ENCODE measurements around the gene TSSK6.

The TSSK6 gene

GRCh38 chr19:19530889-19531288 lies 15.5 kb upstream of the TSSK6 start:
- DNase-seq (ENCODE audit: low read depth), result no peak

DNA sequence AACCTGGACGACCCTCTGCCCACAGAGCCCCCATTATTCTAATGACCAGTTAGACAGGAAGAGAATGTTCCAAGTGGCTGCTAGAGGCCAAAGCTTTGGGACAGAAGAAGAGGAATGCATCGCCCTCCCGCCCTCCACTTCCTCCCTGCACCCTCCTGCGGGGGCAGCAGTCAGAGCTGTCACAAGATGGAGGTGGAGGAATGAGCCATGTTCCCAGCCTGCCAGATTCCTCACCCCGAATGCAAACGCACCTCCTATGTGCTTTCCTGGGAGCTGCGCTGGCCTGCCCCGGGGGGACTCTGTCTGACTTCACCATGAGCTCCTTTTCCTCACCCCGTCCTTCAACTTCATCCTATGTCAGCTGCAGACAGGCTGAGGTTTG lies 15.1 kb upstream of the TSSK6 start:
- DNase-seq (ENCODE audit: low read depth), result peak; percentile 34

DNA sequence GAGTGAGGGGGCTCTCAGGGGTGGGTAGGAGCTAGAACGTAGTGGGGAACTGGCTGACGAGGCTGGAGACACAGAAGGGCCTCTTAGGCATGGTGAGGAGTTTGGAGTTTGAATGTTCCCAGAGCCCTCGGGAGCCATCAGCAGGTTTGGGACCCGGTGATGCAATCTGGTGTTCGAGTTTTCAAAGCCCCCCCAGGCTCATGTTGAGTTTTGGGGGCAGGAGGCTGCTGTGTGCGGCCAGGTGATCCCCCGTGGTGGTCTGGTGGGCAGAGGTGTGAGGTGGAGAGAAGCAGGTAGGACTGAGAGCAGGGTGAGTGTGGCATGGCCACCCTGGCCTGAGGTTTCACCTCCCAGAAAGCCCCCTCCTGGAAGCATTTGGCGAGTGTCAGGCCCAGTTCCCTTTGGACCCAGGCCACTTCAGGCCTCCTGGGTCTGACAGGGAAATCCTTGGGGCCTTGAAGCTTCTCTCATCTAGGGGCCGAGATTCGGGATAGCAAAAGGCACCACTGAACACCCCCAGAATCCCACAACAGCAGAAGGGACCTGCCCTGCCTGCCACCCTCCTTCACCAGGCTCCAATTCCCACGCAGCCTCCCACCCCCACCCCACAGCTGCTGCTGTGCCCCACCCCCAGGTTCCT lies 14.6 kb upstream of the TSSK6 start:
- DNase-seq (ENCODE audit: low read depth), result no peak

DNA sequence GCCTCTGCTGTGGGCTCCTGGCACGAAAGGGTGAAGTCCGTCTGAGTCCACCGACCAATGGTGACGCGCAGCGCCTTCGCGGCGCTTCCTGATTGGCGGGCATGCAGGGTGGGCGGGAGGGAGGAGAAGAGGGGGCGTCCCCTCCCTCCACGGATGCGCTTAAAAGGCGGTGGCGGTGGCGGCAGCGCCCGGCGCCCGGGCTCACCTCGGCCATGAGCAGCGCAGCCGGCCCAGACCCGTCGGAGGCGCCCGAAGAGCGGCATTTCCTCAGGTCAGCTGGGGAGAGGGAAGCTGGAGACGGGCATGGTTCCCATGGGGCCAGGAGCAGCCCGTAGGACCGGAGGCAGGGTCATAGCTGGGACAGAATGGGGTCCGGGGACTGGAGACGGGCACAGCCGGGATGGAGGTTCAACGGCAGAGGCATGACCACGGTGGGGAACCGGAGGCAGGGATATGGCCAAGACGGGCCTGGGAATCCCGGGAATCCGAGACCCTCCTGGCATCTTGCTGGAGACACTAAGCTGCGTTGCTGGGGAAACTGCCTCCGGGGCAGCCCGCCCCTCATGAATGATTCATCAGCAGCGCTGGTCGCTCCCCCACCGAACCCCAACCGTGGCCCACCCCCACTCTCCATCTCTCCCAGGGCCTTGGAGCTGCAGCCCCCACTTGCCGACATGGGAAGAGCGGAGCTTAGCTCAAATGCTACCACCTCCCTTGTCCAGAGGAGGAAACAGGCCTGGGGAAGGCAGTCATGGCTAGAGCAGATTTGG lies 13.6 kb upstream of the TSSK6 start, which contains the start of gene YJEFN3:
Gene YJEFN3, plus strand, starts transcription at position 191 of the 770 bp plus-strand sequence. Its CDS starts 22 bp downstream, at position 213.
- DNase-seq (ENCODE audit: low read depth), result no peak

- DNase-seq (ENCODE audit: low read depth), result no peak
These were observed 12.6 kb upstream of the TSSK6 start for GRCh38 chr19:19527674-19528625.

DNA sequence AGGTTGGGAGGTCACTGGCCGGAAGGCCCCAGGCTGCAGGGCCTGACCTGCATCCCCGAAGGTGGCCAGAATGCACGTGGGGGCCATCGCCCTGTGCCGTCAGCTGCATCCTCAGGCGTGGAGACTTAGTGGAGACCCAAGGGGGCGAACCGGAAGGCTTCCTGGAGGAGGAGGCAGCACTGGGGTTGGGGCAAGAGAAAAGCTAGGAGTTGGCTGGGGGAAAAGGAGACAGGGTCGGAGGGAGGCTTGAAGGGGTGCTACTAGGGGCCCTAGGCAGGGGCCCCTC lies 12.0 kb upstream of the TSSK6 start:
- no peak for DNase-seq (ENCODE audit: low read depth)

- no peak for DNase-seq (ENCODE audit: low read depth)
These were observed 11.4 kb upstream of the TSSK6 start for GRCh38 chr19:19526581-19527370.

- no peak for DNase-seq (ENCODE audit: low read depth)
These were observed 10.4 kb upstream of the TSSK6 start for GRCh38 chr19:19525611-19526380.

GRCh38 chr19:19524053-19524452 lies 8.7 kb upstream of the TSSK6 start:
- no peak for DNase-seq (ENCODE audit: low read depth)

DNA sequence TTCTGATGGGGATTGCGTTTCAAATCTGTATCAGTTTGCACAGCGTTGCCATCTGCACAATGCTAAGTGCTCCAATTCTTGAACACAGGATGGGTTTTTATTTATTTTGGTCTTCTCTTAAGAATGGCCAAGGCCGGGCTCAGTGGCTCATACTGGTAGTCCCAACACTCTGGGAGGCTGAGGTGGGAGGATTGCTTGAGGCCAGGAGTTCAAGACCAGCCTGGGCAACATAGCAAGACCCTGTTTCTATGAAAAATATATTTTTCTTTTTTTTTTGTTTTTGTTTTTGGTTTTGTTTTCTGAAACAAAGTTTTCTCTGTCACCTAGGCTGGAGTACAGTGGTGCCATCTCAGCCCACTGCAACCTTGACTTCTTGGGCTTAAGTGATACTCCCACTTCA lies 7.8 kb upstream of the TSSK6 start:
- no peak for DNase-seq (ENCODE audit: low read depth)

DNA sequence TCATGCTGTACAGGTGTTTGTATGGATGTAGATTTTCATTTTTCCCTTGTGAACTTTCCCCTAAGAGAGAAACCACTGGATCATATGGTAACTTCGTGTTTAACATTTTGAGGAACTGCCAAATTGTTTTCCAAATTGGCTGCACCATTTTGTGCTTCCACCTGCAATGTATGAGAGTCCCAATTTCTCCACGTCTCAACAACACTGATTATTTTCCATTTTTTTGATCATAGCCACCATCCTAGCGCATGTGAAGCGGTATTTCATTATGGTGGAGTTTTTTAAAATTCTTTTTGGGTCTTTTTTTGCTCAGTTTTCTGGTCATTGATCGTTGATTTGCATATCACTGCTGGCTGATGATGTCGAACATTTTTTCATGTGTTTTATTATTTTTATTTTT lies 5.6 kb upstream of the TSSK6 start:
- no peak for DNase-seq (ENCODE audit: low read depth)

- no peak for DNase-seq (ENCODE audit: low read depth)
These were observed 1.9 kb upstream of the TSSK6 start for GRCh38 chr19:19517235-19517619.

DNA sequence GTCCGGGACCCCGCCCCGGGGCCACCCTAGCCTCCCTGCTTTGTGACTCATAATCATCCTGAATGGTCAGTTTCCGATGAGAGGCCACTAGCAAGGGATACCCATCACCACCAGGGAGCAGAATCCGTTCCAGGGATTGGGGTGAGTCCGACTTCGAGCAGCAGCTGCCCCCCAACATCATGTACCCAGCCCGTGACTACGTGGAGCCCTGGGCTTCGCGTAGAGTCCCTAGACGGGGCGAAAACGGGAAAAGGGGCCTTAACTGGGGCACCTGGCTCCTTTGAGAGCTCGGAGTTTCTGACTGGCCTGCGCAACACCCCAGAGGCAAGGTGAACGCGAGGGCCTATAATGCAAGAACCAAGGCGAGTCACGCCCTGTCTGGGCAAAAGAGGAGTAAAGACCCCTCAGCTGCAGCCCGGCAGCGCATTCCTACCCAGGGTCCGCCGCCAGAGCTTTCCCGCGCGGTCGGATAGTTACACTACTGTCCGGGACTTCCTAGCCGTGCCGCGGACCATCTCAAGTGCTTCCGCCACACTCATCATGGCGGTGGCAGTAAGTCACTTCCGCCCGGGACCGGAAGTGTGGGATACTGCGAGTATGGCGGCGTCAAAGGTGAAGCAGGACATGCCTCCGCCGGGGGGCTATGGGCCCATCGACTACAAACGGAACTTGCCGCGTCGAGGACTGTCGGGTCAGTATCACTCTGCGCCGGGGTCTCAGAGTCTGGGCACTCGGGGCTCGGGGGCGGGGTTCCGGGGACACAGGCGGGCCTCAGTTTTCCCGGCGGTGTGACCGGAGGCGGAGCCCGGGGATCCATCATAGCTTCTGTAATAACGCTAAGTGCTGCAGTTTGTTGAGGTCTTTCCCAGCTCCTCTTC lies 533 bp upstream of the TSSK6 start, which contains the start of gene NDUFA13:
Gene NDUFA13, plus strand, starts transcription at position 584 of the 878 bp plus-strand sequence. Its CDS starts 14 bp downstream, at position 598.
- DNase-seq (ENCODE audit: low read depth), result peak; percentile 94

DNA sequence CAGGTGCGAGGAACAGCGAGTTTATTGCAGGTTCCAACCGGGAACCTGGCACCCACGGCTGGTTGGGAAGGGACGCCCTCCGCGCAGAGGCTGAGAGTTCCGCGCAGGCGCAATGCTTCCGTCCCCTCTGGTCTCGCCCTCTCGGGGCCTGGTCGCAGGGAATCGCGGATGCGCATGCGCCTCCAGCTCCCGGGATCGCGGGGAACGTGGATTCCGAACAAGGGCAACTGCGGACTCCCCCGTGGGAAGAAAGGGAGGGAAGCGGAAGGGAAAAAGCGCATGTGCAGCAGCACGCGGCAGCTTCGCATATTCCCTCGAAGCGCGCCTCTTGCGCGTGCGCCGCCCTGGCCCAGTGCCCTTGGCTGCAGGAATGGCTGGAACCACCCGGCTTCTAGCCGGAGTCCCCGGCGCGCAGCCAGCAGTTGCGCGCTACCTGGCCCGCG lies 1.1 kb downstream of the TSSK6 start:
- no peak for DNase-seq (ENCODE audit: low read depth)

DNA sequence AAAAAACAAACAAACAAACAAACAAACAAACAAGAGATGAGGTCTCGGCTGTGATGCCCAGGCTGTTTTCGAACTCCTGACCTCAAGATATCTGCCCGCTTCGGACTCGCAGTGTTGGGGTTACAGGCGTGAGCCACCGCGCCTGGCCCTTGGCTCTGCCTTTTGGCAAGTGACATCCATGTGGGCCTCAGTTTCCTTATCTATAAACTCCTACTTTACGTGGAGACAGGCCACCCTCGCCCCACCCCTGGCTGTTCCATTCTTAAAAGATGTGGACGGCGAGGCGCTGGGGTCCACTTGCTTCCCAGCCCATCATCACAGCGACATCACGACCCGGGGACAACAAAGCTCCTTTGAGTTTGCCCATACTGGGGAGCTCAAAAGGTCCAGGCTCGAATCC lies 1.7 kb downstream of the TSSK6 start:
- DNase-seq (ENCODE audit: low read depth), result no peak

- peak; percentile 23 for DNase-seq (ENCODE audit: low read depth)
These were observed 4.9 kb downstream of the TSSK6 start for GRCh38 chr19:19510432-19510831.

DNA sequence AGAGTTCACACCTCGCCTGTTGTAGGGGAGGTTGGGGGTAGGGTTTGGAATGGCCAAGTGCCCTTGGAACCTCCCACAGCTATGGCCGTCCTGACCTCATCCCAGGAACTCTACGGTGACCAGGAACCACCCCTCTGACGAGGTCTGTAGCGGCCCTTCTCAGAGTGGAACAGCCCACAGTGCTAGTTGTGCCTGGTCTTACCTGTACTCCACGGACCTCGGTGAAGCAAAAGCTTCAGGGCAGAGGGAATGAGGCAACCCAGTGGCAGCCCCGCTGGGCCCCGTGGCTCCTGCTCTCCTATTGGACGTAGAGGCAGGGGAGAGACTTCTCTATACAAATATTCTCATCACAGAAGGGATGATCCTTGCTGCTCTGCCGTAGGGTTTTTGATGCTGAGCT lies 7.1 kb downstream of the TSSK6 start:
- no peak for DNase-seq (ENCODE audit: low read depth)

DNA sequence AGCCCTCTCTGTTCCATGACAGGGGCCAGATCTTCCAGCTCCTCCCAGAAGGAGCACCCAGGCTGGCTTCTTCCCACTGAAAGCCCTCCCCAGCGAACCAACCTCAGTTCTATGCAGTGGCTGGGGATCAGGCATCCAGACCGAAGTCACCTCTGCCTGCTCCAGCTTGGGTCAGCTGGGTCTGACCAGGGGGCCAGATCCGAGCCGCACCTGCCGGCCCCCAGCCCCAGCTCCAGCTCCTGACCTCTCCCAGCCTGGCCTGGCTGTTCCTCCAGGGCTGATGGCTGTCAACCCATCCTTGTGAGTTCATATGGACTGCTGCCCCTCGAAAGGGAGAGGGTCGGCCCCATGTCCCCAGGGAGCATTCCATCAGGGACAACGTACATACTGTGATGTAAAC lies 8.0 kb downstream of the TSSK6 start:
- DNase-seq (ENCODE audit: low read depth), result no peak

DNA sequence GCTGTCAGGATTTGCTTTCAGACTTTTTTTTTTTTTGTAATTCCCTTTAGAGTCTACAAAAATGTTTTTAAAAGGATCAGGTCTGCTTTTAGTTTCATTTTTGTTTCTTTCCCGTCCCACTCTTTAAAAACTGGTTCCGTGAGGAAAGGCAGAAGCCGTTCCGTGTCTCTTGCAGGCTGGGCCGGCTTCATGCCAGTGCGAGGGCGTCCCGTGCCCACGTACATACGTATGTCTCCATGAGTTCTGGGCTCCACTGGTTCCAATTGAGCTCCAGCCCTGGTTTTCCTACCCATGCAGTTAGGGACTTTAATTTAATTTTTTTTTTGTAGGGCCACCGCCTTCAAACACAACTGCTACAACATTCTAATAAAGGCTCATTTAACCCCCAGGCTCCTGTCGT lies 8.8 kb downstream of the TSSK6 start:
- DNase-seq (ENCODE audit: low read depth), result no peak
